Stimulated activated CD8-positive, alpha-beta memory T cell treated with anti-CD3 and anti-CD28 coated beads, Interleukin-7, amount 100 ng/mL, for 48 hours (primary cell): ENCODE data around the gene KPNA6.
"Not testable (repeated sequence)": the region's sequence is repeated elsewhere in the genome, so short reads cannot be mapped to it uniquely, and the experiment has no call there.

Experiments used
- DNase-seq, 2 donors: peaks; one replicate each; pipeline ENCODE4 v3.0.0-alpha.2; 2020; ENCODE audit warnings: low read depth in 1 of 2; ENCODE audit errors: extremely low read depth in 1 of 2

Gene KPNA6

DNA sequence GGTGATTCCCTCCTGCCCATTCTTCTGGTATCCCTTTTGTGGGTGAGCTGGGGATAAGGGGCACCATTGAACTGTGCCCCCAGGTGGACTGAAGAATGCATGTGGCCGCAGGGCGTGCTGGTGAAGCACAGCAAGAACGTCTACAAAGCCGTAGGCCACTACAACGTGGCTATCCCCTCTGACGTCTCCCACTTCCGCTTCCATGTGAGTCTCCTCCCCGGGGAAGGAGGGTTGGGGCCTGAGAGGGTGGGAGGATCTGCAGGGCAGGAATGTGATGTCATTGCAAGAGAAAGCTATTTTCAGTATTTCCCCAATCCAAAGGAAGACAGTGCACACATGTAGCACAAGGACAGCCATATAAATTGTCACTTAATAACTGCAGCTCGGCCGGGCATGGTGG, 7.5 kb upstream of the KPNA6 start:
- DNase-seq = no peak

- DNase-seq = no peak
These were observed 6.8 kb upstream of the KPNA6 start for GRCh38 chr1:32100807-32101708.

DNA sequence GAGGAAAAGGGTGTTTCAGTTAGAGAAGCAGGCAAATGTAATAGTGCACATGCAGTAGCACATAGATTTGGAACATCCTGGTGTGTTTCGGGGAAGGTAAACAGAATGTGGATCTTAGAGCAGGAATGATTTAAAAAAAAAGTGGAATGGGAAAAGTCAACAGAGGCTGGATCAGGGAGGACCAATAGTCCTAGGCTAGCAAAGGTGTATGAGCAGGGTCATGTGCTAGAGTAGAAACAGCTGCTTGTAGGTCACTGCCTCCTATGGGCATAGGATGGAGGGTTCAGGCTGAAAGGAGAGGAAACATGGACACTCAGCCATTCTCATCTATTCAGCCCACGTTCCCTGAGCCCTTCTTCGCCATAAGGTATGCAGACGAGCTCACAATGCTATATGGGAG, 3.7 kb upstream of the KPNA6 start:
- DNase-seq = no peak

- DNase-seq = no peak
These were observed 2.5 kb upstream of the KPNA6 start for GRCh38 chr1:32105338-32105737.

DNA sequence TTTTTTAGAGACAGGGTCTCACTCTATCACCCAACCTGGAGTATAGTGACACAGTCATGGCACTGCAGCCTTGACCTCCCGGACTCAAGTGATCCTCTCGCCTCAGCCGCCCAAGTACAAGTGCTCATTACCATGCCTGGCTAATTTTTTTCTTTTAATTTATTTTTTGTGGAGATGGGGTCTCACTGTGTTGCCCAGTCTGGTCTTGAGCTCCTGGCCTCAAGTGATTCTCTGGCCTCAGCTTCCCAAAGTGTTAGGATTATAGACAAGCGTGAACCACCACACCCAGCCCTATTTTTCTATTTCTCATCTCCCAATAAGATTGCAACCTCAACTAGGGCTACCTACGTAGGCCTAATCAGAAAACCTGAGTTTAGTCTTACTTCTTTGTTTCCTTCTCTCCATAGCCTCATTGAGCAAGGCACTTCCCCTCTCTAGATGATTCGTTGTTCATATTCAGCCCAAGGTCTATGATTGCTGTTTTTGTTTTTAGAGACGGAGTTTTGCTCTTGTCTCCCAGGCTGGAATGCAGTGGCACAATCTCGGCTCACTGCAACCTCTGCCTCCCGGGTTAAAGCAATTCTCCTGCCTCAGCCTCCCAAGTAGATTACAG, 1.1 kb upstream of the KPNA6 start:
- no peak for DNase-seq

DNA sequence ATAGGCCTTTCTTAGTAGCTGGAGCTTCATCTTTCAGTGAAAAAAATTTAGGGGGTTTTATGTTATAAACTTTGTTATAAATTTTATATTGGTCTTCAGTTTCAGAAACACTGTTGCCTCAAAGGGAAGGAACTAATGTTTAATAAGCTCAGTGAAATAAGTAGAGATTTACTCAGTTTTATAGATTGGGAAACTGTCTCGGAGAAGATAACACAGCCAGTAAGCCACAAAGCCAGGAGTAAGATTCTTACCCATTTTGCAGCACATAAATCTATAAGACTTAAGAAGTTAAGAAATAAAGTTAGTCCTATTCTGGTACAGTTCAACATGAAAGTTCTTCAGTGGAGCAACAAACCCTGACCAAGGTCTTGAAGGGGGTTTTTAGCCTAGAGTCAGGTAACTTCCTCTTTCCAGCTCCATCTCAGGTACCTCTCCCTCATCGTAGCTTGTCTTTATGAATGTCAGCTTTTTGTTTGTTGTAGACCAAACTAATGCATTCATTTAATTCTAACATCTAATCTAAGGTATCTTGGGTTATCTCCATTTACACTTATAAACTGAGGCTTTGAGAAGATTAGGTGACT, 3.3 kb downstream of the KPNA6 start:
- DNase-seq = no peak

DNA sequence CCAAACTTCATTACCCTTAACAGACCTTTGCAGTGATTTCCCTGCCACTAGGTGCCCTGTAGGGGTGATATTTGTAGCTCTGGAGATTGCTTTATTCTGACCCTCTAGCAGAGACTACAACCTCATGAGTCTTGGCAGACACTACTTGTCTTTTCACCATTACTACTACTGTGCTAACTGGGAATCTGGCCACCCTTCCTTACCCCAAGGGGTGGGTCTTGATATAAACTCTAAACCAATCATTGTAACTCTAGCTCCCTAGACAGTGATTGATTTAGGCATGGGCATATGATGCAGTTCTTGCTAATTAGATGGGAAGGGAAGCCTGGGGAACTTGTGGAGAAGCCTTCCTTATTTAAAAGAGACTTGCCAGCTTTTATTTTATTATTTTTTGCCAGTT, 3.9 kb downstream of the KPNA6 start:
- no peak for DNase-seq

GRCh38 chr1:32112806-32113375, 5.0 kb downstream of the KPNA6 start:
- DNase-seq = no peak

- DNase-seq = not testable (repeated sequence)
These were observed 5.6 kb downstream of the KPNA6 start for GRCh38 chr1:32113436-32113835.

DNA sequence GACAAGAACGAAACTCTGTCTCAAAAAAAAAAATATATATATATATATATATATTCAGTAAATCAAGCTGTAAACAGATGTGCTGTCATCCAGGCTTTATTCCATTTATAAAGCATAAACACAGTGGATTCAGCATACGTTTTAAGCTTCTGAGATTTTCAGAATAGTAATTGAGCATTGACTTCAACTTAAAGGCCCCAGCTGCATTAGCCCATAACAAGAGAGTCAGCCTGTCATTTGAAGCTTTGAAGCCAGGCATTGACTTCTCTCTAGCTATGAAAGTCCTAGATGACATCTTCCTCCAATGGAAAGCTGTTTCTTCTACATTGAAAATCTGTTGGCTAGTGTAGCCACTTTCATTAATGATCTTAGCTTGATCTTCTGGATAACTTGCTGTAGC, 6.6 kb downstream of the KPNA6 start:
- no peak for DNase-seq

- DNase-seq = no peak
These were observed 7.6 kb downstream of the KPNA6 start for GRCh38 chr1:32115496-32115895.

DNA sequence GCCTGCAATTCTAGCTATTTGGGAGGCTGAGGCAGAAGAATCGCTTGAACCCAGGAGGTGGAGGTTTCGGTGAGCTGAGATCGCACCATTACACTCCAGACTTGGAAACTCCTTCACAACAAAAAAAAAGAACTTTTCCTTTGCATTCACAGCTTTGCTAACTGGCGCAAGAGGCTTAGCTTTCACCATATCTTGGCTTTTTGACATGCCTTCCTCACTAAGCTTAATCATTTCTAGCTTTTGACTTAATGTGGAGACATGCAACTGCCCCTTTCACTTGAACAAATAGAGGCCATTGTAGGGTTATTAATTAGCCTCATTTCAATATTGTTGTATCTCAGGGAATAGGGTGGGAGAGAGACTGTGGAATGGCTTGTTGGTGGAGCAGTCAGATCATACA, 8.7 kb downstream of the KPNA6 start:
- no peak for DNase-seq

DNA sequence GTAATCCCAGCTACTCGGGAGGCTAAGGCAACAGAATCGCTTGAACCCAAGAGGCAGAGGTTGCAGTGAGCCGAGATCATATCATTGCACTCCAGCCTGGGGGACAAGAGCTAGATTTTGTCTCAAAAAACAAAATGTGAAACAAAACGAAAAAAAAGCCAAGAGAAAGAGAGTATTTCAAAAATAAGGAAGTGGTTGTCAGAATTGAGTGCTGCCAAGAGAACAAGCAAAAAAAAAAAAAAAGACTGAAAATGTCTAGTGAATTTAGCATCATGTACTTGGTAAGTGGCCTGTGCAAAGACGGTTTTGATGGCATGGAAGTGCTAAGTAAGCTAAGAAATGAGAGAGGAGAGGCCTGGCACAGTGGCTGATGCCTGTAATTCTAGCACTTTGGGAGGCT, 14.3 kb downstream of the KPNA6 start:
- no peak for DNase-seq

GRCh38 chr1:32123361-32123760, 15.5 kb downstream of the KPNA6 start:
- DNase-seq = not testable (repeated sequence)

GRCh38 chr1:32125313-32125712, 17.5 kb downstream of the KPNA6 start:
- no peak for DNase-seq

GRCh38 chr1:32126770-32127169, 18.9 kb downstream of the KPNA6 start:
- DNase-seq = no peak

GRCh38 chr1:32127409-32128198, 19.7 kb downstream of the KPNA6 start:
- no peak for DNase-seq

- no peak for DNase-seq
These were observed 20.6 kb downstream of the KPNA6 start for GRCh38 chr1:32128479-32128878.

- no peak for DNase-seq
These were observed 21.1 kb downstream of the KPNA6 start for GRCh38 chr1:32128964-32129363.

GRCh38 chr1:32133950-32134280, 26.1 kb downstream of the KPNA6 start:
- DNase-seq = not testable (repeated sequence)

GRCh38 chr1:32137111-32137510, 29.3 kb downstream of the KPNA6 start:
- DNase-seq = no peak
